Activated CD4-positive, alpha-beta T cell treated with anti-CD3 and anti-CD28 coated beads, Interleukin-2, amount 50 U/mL, for 1 hour (primary cell): Measurements from ENCODE around the gene MTRF1.
"Not testable (repeated sequence)": the region's sequence is repeated elsewhere in the genome, so short reads cannot be mapped to it uniquely, and the experiment has no call there.

Source experiments
- DNase-seq: peaks from one replicate; pipeline ENCODE4 v3.0.0-alpha.2; 2020

Gene MTRF1

DNA sequence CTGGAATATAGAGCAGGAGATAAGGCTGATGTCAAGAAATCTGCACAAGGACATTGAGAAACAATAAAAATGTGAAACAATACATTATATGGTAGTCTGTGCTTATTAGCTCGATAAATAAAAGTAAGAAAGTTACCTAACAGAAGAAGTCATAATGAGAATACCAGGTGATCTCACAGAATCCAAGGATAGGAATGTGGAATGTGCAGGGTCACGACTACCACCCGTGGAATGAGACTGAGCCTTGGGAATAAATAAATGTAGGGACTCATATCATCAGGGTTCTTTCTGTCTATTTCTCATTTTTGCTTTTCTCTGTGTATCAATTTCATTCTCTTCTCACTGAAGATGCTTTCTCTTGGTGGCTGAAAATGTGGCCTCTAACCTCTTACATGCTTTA is 43.0 kb downstream of the MTRF1 start:
- DNase-seq: no peak

DNA sequence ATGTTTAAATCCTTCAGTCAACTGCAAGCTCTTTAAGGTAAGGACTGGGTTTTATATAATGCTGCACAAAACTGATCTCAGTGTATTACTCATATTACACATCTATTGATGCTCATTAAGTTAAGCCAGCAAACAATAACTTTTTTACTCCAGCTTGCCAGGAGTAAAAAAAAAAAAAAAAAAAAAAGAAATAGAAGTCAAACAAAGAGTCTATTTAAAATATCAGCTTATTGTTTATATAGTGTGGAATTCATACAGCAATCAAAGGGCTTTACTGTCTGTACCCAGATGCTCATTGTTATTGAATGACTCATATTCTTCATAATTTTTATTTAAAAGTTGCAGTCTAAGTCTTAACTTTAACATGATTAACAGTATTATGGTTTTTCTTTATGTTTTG is 47.2 kb downstream of the MTRF1 start:
- no peak for DNase-seq

DNA sequence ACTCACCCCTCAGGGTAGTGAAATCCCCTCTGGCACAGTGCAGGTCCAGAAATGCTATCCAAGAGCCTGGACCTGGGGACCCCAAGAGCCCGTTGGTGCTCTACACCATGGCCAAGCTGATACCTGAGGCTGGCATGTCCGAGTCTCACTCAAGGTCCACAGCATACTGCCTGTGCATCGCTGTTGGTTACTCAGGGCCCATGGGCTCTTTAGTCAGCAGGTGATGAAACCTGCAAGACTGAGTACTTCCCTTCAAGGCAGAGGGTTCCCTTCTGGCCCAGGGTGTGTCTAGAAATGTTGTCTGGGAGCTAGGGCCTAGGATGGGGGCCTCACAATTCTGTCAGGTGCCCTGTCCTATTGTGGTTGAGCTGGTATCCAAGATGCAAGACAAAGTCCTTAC is 49.5 kb downstream of the MTRF1 start:
- no peak for DNase-seq

DNA sequence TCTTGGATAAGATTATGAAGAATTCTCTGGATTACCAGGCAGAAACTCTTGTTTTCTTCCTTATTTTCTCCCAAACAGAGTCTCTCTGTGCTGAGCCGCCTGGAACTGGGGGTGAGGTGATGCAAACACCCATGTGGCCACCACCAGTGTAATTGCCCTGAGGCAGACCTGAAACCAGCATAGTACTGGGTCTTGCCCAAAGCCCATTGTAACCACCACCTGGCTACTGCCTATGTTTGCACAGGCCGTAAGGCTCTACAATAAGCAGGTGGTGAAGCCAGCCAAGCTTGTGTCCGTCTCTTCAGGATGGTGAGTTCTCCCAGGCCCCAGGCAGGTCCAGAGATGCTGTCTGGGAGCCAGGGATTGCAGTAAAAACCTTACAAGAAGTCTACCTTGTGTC is 50.1 kb downstream of the MTRF1 start:
- DNase-seq: no peak

DNA sequence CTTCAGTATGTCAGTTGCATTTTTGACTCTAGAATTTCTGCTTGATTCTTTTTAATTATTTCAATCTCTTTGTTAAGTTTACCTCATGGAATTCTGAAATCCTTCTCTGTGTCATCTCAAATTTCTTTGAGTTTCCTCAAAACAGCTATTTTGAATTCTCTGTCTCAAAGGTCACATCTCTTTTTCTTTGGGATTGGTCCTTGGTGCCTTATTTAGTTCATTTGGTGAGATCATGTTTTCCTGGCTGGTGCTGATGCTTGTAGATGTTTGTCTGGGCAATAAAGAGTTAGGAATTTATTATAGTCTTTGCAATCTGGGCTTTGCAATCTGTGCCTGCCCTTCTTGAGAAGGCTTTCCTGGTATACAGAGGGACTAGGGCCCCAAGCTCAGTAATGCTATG is 50.5 kb downstream of the MTRF1 start:
- DNase-seq: no peak

DNA sequence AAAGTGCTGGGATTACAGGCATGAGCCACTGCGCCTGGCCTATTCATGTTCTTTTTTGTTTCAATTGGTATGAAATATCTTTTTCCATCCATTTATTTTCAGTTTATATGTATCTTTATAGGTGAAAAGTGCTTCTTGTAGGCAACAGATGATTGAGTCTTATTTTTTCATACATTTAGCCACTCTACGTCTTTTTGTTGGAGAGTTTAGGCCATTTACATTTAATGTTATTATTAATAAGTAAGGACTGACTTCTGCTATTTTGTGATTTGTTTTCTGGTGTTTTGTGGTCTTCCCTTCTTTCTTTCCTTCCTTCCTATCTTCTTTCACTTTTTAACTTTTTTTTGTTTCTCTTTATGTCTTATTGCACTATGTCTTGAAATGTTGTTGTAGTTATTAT is 52.3 kb downstream of the MTRF1 start:
- no peak for DNase-seq

DNA sequence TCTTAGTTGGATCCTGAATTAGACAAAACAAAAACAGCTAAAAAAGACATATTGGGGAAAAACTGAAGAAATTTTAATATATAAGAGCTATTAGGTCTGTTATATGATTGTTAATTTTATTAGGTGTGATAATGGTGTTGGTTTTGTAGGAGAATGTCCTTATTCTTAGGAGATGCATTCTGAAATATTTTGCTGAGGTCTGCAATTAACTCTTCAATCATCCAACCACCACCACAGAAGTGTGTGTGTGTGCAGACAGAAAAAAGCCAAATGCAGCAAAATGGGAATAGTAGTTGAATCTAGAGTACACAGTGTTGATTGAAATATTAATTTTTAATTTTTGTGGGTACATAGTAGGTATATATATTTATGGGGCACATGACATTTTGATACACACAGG is 56.9 kb downstream of the MTRF1 start:
- DNase-seq: no peak

DNA sequence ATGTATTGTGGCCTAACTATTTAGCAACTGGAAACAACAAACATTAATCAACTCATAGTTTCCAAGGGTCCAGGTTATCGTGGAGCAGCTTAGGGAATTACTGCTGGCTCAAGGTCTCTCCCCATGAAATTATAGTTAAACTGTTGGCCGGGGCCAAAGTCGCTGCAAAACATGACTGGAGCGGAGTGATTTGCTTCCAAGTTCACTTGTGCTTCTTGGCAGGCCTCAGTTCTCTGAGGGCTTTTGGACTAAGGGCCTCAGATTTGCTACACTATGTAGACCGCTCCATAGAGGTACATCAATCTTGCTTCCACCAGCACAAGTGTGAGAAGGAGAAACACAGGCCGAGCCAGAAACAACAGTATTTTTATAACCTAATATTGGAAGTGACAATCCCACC is 59.6 kb downstream of the MTRF1 start:
- no peak for DNase-seq

DNA sequence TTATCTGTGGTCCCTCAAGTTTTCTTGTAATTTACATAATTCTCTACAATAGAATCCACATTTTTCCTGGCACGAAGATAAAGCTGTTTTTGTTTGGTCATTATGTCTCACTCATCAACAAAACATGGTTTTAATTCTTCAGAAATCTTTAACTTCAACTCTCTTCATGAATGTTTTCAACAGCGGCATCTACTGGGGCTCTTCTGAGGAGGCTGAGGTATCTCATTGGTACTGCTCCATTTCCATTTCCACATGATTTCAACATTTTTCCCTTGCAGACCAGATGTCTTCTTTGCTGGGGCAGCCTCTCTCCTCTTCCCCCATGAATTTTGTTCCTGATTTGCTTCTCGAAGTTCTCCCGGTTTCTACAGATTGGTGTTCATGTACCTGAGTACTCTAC is 63.2 kb downstream of the MTRF1 start:
- no peak for DNase-seq

DNA sequence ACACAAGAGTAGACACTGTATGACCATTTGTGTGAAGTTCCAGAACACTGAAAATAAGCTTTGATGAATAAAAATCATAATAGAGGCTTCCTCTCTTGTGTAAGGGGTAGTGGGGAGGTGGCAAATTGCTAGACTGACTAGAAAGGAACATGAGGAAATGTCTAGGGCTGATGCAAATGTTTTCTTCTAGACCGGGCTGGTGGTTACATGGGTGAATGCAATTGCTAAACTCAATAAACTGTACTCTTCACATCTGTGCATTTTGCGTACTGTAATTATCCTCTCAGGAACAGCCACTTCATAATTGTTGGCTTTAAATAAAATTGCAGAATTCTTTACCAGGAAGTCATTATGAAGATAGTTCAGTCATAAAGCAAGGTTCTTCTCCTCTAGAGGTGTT is 63.9 kb downstream of the MTRF1 start:
- DNase-seq: no peak

DNA sequence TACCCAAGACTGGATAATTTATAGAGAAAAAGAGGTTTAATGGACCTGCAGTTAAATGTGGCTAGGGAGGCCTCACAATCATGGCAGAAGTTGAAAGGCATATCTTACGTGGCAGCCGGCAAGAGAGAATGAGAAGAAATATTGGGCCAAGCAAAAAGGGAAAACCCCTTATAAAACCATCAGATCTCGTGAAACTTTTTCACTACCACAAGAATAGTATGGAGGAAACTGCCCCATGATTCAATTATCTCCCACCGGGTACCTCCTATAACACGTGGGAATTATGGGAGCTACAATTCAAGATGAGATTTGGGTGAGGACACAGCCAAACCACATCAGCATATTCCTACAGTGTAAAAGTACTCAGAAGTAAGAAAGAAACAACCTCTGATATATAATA is 64.3 kb downstream of the MTRF1 start:
- DNase-seq: no peak

DNA sequence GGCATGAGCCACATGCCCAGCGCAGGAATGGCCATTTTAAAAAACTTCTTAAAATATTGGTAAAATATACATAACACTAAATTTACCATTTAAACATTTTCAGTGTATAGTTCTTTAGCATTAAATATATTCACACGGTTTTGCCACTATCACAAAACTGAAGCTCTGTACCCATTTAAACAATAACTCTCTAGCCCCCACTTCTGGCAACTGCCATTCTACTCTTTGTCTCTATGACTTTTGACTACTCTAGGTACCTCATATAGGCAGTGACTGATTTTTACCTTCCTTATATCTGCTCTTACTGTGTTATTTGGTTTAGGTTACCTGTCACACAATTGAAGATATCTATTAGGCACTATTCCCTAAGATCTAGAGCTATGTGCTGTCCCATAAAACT is 66.8 kb downstream of the MTRF1 start:
- no peak for DNase-seq

DNA sequence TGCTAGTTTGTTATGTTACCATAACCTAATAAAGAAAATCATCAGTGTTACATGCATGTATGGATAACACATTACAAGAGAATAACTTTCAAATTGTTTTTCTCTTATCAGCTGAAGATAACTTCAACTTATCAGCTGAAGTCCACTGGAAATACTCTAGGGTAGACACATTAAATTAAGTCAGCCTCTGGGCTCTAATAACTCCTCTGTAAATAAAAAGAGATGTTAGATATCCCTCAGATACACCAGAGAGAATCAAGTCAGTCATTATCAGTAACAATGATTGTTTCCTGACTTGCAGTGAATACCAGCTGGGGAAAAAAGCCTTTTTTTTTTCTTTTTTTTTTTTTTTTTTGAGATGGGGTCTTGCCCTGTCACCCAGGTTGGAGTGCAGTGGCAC is 67.4 kb downstream of the MTRF1 start:
- DNase-seq: no peak

DNA sequence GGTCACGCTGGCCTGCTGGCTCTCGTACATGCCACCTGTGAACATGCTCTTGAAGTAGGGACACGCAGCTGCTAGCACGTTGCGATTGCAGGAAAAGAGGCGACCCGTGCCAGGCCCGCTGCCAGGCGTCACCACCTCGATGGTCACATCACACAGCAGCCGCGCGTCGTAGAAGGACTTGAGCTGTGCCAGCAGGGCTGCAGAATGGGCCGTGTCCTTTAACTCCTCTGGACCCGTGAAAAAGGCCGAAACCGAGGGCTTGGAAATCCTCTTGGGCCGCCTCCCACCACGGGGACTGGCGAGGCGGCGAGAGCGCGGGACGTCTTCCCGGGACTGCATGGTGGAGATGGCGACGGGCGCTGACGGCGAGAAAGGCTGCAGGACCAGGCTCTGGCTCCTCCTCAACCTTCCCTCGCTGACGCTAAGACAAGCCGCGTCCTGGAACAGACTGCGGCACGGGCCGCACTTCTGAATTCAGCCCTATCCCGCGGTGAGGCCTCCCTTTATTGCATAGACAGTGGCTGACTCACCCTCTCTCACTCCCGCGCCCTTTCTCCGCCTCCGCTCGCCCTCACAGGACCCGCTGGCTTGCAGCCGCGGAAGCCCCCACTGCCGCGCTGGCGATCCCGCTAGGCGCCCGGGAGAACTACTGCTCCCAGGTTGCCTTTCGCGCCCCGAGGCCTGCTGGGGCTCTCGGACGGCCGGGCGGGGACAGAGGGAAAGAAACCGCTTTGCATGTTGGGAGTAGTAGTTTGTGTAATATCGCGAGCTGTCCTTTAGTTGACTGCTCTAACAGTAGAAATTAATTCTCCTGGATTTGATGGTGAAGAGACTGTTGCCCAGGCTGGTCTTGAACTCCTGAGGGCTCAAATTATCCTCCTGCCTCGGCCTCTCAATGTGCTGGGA is 69.2 kb downstream of the MTRF1 start, which contains the start of gene KBTBD7:
KBTBD7 (minus strand) TSS at position 651 of the 906 bp plus-strand sequence; CDS start at position 339, 312 bp downstream.
- peak; percentile 84 for DNase-seq

DNA sequence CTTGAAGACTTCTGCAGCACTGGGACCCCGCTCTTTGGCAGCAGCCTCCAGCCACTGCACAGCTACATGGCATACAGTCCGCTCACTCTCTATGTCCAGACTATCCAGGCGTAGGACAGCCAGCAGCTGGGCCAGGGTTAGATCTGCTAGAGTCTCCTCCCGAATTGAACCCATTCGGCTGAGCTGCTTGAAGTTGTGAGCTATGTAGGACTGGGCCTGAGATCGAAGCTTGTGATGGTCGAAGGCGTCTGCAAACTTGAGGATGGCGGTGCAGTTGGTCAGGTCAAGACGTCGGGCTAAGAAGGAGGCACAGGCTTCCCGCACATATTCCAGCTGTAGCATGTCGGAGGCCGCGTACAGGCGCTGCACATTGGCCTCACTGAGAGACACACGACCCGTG is 69.9 kb downstream of the MTRF1 start:
- no peak for DNase-seq

DNA sequence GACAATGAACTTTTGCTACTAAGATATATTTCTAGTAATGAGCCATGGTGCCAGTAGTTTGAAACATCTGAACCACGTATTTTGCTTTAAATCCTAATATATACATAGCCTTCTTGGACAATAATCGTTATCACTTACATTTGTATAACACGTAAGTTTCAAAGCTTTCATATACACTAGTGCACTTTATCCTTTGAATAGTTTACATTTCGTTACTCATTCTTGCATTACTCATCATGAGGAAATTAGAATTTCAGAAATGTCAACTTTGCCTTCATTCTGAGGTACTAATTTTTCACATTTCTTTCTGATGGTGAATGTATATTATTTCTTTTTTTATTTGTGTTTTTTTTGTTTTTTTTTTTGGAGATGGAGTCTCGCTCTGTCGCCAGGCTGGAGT is 74.8 kb downstream of the MTRF1 start:
- no peak for DNase-seq

DNA sequence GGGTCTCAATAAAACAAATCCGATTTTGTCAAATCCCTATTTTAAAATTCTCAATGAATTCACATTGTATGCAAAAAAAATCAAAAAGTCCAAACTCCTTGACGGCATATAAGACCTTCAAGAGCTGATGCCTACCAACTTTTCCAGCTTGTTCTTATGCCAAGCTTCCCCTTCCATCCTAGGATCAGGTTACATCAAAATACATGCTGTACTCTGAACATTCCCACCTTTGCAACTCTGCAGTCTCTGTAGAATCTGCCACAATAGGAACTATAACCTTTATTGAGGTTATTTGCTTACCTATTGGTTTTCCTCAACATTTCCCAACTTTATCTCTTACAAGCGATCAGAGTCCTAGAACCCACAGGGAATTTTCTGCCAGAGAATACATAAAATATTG is 76.9 kb downstream of the MTRF1 start:
- no peak for DNase-seq

DNA sequence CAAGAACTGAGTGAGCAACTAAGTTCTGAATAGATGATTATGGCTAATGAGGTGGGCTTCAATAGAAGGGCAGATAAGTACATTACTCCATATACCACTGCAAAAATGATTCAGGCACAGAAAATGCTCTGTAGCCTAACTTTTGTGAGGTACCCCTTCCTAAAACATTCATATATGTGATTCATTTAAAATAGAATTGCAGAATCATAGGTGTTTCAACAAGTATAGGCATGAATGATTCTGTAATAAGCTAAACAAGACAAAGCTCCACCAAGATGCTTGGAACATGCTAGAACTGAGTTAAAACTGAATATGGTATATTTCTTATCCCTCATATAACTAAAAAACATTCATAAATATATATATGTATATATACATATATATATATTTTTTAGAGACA is 81.1 kb downstream of the MTRF1 start:
- DNase-seq: no peak

DNA sequence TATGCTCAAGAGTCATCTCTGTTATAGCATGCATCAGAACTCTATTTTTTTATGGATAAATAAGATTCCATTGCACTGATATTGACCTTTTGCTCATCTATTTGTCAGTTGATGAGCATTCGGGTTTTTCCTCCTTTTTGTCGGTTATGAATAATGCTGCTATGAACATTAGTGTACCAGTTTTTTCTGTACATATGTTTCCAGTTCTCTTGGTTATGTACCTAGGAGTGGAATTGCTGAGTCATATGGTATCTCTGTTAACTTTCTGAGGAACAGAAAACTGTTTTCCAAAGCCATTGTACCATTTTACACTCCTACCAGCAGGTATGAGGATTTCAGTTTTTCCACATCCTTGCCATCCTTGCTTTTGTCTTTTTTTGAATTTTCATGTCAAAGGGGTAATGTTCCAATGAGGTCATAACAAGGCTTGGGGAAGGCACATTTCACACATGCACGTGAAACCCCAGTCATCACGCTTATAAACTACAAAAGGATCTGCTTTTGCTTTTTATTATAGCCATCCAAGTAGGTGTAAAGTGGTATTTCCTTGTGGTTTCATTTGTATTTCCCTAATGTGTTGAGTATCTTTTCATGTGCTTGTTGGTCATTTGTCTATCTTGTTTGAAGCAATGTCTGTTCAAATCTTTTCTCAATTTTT is 83.7 kb downstream of the MTRF1 start:
- DNase-seq: no peak

DNA sequence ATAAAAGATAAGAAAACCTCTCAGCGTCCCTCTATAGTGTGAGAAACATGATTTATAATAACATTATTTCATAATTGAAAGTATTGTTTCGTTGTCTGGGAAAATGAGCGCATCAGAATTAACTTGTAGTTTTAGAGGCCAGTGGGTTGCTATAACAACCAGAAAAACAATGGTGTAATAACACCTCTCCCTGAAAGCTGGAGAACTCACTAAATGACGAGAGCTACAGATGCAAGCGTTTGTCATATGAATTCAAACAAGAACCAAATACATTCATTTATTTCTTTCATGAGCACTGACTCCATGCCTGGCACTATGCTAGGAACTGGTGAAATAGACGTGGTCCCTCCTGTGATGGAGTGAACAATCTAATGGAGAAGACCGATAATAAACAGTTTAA is 85.3 kb downstream of the MTRF1 start:
- no peak for DNase-seq

DNA sequence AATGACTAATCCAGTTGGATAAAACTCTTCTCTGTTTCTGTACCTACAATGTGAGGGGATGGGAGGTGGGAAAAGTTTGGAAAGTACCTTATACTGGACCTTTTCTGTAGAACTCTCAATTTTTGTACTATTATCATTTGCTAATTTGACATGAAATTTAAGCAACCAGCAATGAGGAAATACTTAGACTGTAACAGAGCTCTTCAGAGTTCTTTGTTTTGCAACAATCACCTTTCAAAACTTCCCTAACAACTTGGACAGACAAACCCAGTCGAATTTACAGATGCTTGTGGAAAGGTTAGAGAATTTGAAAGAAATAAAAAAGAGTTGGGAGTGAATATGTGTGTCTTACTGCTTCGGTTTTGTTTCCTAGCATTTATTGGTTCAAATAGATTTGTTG is 85.8 kb downstream of the MTRF1 start:
- DNase-seq: no peak

DNA sequence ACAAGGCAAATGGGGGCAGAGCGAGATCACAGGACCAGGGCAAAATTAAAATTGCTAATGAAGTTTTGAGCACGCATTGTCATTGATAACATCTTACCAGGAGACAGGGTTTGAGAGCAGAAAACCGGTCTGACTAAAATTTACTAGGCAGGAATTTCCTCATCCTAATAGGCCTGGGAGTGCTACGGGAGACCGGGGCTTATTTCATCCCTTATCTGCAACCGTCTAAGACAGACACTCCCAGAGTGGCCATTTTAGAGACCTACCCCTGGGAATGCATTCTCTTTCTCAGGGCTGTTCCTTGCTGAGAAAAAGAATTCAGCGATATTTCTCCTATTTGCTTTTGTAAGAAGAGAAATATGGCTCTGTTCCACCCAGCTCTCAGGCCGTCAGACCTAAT is 87.8 kb downstream of the MTRF1 start:
- not testable (repeated sequence) for DNase-seq
